ENCODE measurements around the gene EDIL3. TPM values are rescaled to one million over a fixed set of nuclear protein-coding genes. Genes with fewer than 3 reads are reported as not detected.

EDIL3 gene
- total and polyA plus RNA-seq, 2 donors (not counting 1 experiment from before 2014, with no cell fraction given): not detected

GRCh38 chr5:83972236-83972635, 412.4 kb downstream of the EDIL3 start:
- H3K27ac Mint-ChIP-seq: no peak overlapping the region
- H3K4me1 Mint-ChIP-seq: no peaks in the 10 kb centered on the region
- no peak for DNase-seq
- Histone ChIP-seq H4K20me1 (ENCODE audit: control insufficient read depth, insufficient read depth, low read length, poor library complexity, severe bottlenecking) (no peaks in the 10 kb centered on the region), H3K4me1 (ENCODE audit: control insufficient read depth in 2 of 2, insufficient read depth in 2 of 2, low read length in 2 of 2) (no peaks in the 10 kb centered on the region), H3K4me2 (replicated peaks; ENCODE audit: low read depth, low read length, poor library complexity, severe bottlenecking) (no peak overlapping the region), H3K36me3 (replicated peaks in 1 of 2; ENCODE audit: control extremely low read depth in 1 of 2, control insufficient read depth in 1 of 2, extremely low read depth in 1 of 2, insufficient read depth in 2 of 2, low read length in 1 of 2) (no peaks in the 10 kb centered on the region), H3K27ac (ENCODE audit: low read length in 2 of 2) (no peak overlapping the region), H3K4me3 (ENCODE audit: control extremely low read depth in 1 of 5, extremely low read depth in 1 of 5, insufficient read depth in 1 of 5, low read depth in 2 of 5, low read length in 4 of 5) (no peak overlapping the region), H2AFZ (ENCODE audit: insufficient read depth, low read depth, low read length, poor library complexity, severe bottlenecking) (no peak overlapping the region), H3K9ac (ENCODE audit: low read length) (no peak overlapping the region), H3K27me3 (replicated peaks in 1 of 4; ENCODE audit: control extremely low read depth in 1 of 4, control insufficient read depth in 3 of 4, insufficient read depth in 4 of 4, low read length in 3 of 4) (no peaks in the 10 kb centered on the region), H3K9me3 (ENCODE audit: control extremely low read depth in 1 of 3, control insufficient read depth in 2 of 3, insufficient read depth in 1 of 3, low read length in 2 of 3) (no peaks in the 10 kb centered on the region), H3K79me2 (ENCODE audit: control insufficient read depth, insufficient read depth, low read length) (no peaks in the 10 kb centered on the region)
- TF ChIP-seq EZH2 (IDR thresholded peaks at IDR 0.05; ENCODE audit: borderline replicate concordance, insufficient read depth, low read depth, low read length, poor library complexity, severe bottlenecking) (no peak), CTCF (IDR thresholded peaks at IDR 0.05) (no peak)
- no peak for ATAC-seq (ENCODE audit: low read depth)
- CTCF ChIA-PET: no interaction called here
- intact Hi-C loops (cut with micrococcal nuclease): no loop called here
- H3K27me3 Mint-ChIP-seq: no peaks in the 10 kb centered on the region
- no peak overlapping the region for H3K4me3 Mint-ChIP-seq
- POLR2A ChIA-PET: no interaction called here
- H3K9me3 Mint-ChIP-seq (ENCODE audit: insufficient read depth): no peaks in the 10 kb centered on the region

- Mint-ChIP-seq H3K4me1 (no peaks in the 10 kb centered on the region), H3K27me3 (no peaks in the 10 kb centered on the region), H3K9me3 (ENCODE audit: insufficient read depth) (no peaks in the 10 kb centered on the region), H3K27ac (no peak overlapping the region), H3K4me3 (no peak overlapping the region)
- 80% methylated on average over 1 of the region's 1 CpG for WGBS (ENCODE audit: insufficient coverage)
- Histone ChIP-seq H3K9ac (ENCODE audit: low read length) (no peak overlapping the region), H3K27ac (ENCODE audit: low read length in 2 of 2) (no peak overlapping the region), H3K27me3 (replicated peaks in 1 of 4; ENCODE audit: control extremely low read depth in 1 of 4, control insufficient read depth in 3 of 4, insufficient read depth in 4 of 4, low read length in 3 of 4) (no peaks in the 10 kb centered on the region), H3K4me3 (ENCODE audit: control extremely low read depth in 1 of 5, extremely low read depth in 1 of 5, insufficient read depth in 1 of 5, low read depth in 2 of 5, low read length in 4 of 5) (no peak overlapping the region), H2AFZ (ENCODE audit: insufficient read depth, low read depth, low read length, poor library complexity, severe bottlenecking) (no peak overlapping the region), H3K79me2 (ENCODE audit: control insufficient read depth, insufficient read depth, low read length) (no peaks in the 10 kb centered on the region), H3K4me1 (ENCODE audit: control insufficient read depth in 2 of 2, insufficient read depth in 2 of 2, low read length in 2 of 2) (no peaks in the 10 kb centered on the region), H3K36me3 (replicated peaks in 1 of 2; ENCODE audit: control extremely low read depth in 1 of 2, control insufficient read depth in 1 of 2, extremely low read depth in 1 of 2, insufficient read depth in 2 of 2, low read length in 1 of 2) (no peaks in the 10 kb centered on the region), H4K20me1 (ENCODE audit: control insufficient read depth, insufficient read depth, low read length, poor library complexity, severe bottlenecking) (no peaks in the 10 kb centered on the region), H3K9me3 (ENCODE audit: control extremely low read depth in 1 of 3, control insufficient read depth in 2 of 3, insufficient read depth in 1 of 3, low read length in 2 of 3) (no peaks in the 10 kb centered on the region), H3K4me2 (replicated peaks; ENCODE audit: low read depth, low read length, poor library complexity, severe bottlenecking) (no peak overlapping the region)
- ATAC-seq (ENCODE audit: low read depth): no peak
- intact Hi-C loops (cut with micrococcal nuclease): no loop called here
- ChIA-PET CTCF (interaction anchor here (1.7 kb wide), 1 partner anchor 40 kb away, joined by 7 read pairs; no protein-coding TSS in a partner anchor), POLR2A (no interaction called here)
- TF ChIP-seq EZH2 (IDR thresholded peaks at IDR 0.05; ENCODE audit: borderline replicate concordance, insufficient read depth, low read depth, low read length, poor library complexity, severe bottlenecking): no peak
- TF ChIP-seq CTCF (IDR thresholded peaks at IDR 0.05): no peak
- DNase-seq: no peak
These were observed 417.3 kb downstream of the EDIL3 start for GRCh38 chr5:83967417-83967816.

Measured in B cell (primary cell).